Neural progenitor cell (in vitro differentiated cells): ENCODE results near the gene ERMP1. TPM values are rescaled to one million over a fixed set of nuclear protein-coding genes. Genes with fewer than 3 reads are reported as not detected.

Experiments used
- DNase-seq: peaks from one replicate; pipeline ENCODE4 v3.0.0-alpha.2; 2016; ENCODE audit warnings: low spot score
- H2AFZ ChIP-seq: fragments of 200-600 bp; sonication (generic); replicated peaks from 2 replicates; pipeline ENCODE4 v1.6.1; 2016; ENCODE audit warnings: antibody characterized with exemption
- H3F3A ChIP-seq: fragments of 200-600 bp; sonication (generic); 2 replicates; pipeline ENCODE4 v1.6.1; 2016; ENCODE audit warnings: antibody characterized with exemption, low read depth
- H3K27ac ChIP-seq: fragments of 200-600 bp; sonication (generic); 2 replicates; pipeline ENCODE4 v1.5.1; 2016; ENCODE audit warnings: mild to moderate bottlenecking
- H3K27me3 ChIP-seq: fragments of 200-600 bp; sonication (generic); 2 replicates; pipeline ENCODE4 v1.6.1; 2016; ENCODE audit warnings: mild to moderate bottlenecking, moderate library complexity
- H3K36me3 ChIP-seq: fragments of 200-600 bp; sonication (generic); 2 replicates; pipeline ENCODE4 v1.5.1; 2016
- H3K4me1 ChIP-seq: fragments of 200-600 bp; sonication (generic); 2 replicates; pipeline ENCODE4 v1.6.1; 2016; ENCODE audit warnings: mixed run types
- H3K4me2 ChIP-seq: fragments of 200-600 bp; sonication (generic); 2 replicates; pipeline ENCODE4 v1.6.1; 2016
- H3K4me3 ChIP-seq: fragments of 200-600 bp; sonication (generic); 2 replicates; pipeline ENCODE4 v1.5.1; 2016
- H3K79me2 ChIP-seq: fragments of 200-600 bp; sonication (generic); 2 replicates; pipeline ENCODE4 v1.6.1; 2016; ENCODE audit warnings: low read depth
- H3K9ac ChIP-seq: fragments of 200-600 bp; sonication (generic); 2 replicates; pipeline ENCODE4 v1.6.1; 2016
- H3K9me3 ChIP-seq: fragments of 200-600 bp; sonication (generic); 2 replicates; pipeline ENCODE4 v1.5.1; 2016; ENCODE audit warnings: low read depth
- H4K20me1 ChIP-seq: fragments of 200-600 bp; sonication (generic); 2 replicates; pipeline ENCODE4 v1.6.1; 2016; ENCODE audit warnings: low read depth
- H3K27ac Mint-ChIP-seq: 3 replicates; pipeline ENCODE4 v1.8.0; 2021; ENCODE audit warnings: mixed read lengths
- H3K27me3 Mint-ChIP-seq: 2 replicates; pipeline ENCODE4 v1.8.0; 2022; ENCODE audit warnings: low read depth, mild to moderate bottlenecking, inconsistent platforms, moderate library complexity, mixed read lengths; ENCODE audit not compliant: insufficient read depth
- H3K36me3 Mint-ChIP-seq: 3 replicates; pipeline ENCODE4 v1.8.0; 2021; ENCODE audit warnings: mixed read lengths
- H3K4me1 Mint-ChIP-seq: 3 replicates; pipeline ENCODE4 v1.8.0; 2021; ENCODE audit warnings: mixed read lengths
- H3K4me3 Mint-ChIP-seq: 3 replicates; pipeline ENCODE4 v1.8.0; 2021; ENCODE audit warnings: mild to moderate bottlenecking, moderate library complexity, mixed read lengths
- H3K9me3 Mint-ChIP-seq: 3 replicates; pipeline ENCODE4 v1.8.0; 2020; ENCODE audit warnings: mixed read lengths
- EZH2 ChIP-seq: fragments of 200-600 bp; sonication (generic); IDR thresholded peaks from 2 replicates; pipeline ENCODE4 v1.6.1; 2017; ENCODE audit warnings: antibody characterized with exemption, mild to moderate bottlenecking, moderate library complexity
- EZH2phosphoT487 ChIP-seq: fragments of 200-600 bp; sonication (generic); IDR thresholded peaks from 2 replicates; pipeline ENCODE4 v1.6.1; 2017; ENCODE audit warnings: antibody characterized with exemption
- total RNA-seq: library from RNA; depleted of rRNA; stranded (reverse); fragments of >200 nt; gene quantifications from 2 replicates; pipeline ENCODE4 v1.2.3, GENCODE V29; 2015; ENCODE audit warnings: low replicate concordance
- TF ChIP-seq, protein P1 (sequence below): fragments of 200-600 bp; sonication (generic); IDR thresholded peaks from 2 replicates; pipeline ENCODE4 v1.5.1; 2017; ENCODE audit warnings: antibody characterized with exemption, mild to moderate bottlenecking

ERMP1 gene
- total RNA-seq, 1 donor from 2014 or later = 25.5 TPM

DNA sequence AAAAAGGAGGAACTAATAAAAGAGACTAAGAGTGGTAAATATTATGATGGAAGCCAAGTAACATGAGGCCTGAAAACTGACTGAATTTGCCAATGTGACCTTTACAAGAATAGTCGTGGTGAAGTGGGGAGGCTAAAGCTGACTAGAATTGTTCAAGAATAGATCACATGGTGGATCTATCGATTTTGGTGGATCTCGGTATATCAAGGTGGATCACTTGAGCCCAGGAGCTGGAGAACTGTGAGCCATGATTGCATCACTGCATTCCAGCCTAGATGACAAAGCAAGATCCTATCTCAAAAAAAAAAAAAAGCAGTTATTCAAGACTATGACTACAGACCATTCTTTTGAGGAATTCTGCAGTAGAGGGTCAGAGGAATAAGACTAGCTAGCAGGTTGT is 15.1 kb downstream of the ERMP1 start:
- no peak for DNase-seq
- no peak for TF ChIP-seq EZH2
- no peak for TF ChIP-seq EZH2phosphoT487
- TF ChIP-seq, protein P1, sequence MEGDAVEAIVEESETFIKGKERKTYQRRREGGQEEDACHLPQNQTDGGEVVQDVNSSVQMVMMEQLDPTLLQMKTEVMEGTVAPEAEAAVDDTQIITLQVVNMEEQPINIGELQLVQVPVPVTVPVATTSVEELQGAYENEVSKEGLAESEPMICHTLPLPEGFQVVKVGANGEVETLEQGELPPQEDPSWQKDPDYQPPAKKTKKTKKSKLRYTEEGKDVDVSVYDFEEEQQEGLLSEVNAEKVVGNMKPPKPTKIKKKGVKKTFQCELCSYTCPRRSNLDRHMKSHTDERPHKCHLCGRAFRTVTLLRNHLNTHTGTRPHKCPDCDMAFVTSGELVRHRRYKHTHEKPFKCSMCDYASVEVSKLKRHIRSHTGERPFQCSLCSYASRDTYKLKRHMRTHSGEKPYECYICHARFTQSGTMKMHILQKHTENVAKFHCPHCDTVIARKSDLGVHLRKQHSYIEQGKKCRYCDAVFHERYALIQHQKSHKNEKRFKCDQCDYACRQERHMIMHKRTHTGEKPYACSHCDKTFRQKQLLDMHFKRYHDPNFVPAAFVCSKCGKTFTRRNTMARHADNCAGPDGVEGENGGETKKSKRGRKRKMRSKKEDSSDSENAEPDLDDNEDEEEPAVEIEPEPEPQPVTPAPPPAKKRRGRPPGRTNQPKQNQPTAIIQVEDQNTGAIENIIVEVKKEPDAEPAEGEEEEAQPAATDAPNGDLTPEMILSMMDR = no peak
- Histone ChIP-seq H3K4me3 (no peak overlapping the region), H3F3A (no peaks in the 10 kb centered on the region), H3K9ac (no peak overlapping the region), H3K36me3 (no peaks in the 10 kb centered on the region), H3K9me3 (no peaks in the 10 kb centered on the region), H3K79me2 (no peaks in the 10 kb centered on the region), H2AFZ (no peak overlapping the region), H3K27ac (no peak overlapping the region), H3K27me3 (no peaks in the 10 kb centered on the region), H3K4me2 (no peak overlapping the region), H3K4me1 (no peaks in the 10 kb centered on the region), H4K20me1 (no peaks in the 10 kb centered on the region)
- no peak overlapping the region for H3K27ac Mint-ChIP-seq
- no peaks in the 10 kb centered on the region for H3K4me1 Mint-ChIP-seq
- no peaks in the 10 kb centered on the region for H3K27me3 Mint-ChIP-seq
- H3K9me3 Mint-ChIP-seq = no peaks in the 10 kb centered on the region
- peaks cover 5% of the 10 kb centered on the region for H3K36me3 Mint-ChIP-seq
- no peak overlapping the region for H3K4me3 Mint-ChIP-seq

DNA sequence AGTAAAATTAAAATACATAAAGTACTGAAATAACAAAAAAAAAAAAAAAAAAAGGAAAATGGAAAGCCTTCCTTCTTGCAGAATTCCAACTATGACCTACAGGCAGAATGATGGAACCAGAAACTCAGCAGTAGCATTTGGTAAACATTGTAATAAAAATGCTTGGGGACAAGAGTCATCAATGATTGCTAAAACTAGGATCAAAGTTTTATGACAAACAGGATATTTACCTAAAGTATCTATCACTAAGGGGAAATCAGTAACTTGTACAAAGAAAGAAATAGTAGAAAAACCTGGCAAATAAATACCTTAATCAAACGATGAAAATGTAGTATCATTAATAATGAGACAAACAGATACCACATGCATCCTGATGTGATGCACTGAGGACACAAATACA is 17.5 kb downstream of the ERMP1 start:
- no peaks in the 10 kb centered on the region for H3K27me3 ChIP-seq
- no peaks in the 10 kb centered on the region for H3F3A ChIP-seq
- H4K20me1 ChIP-seq = no peaks in the 10 kb centered on the region
- no peaks in the 10 kb centered on the region for H3K4me1 Mint-ChIP-seq
- no peak overlapping the region for H3K4me3 ChIP-seq
- no peak overlapping the region for H3K4me3 Mint-ChIP-seq
- H3K27ac Mint-ChIP-seq = no peak overlapping the region
- no peak overlapping the region for H3K27ac ChIP-seq
- no peak overlapping the region for H3K4me2 ChIP-seq
- H3K9me3 Mint-ChIP-seq = no peaks in the 10 kb centered on the region
- peaks cover 5% of the 10 kb centered on the region for H3K36me3 Mint-ChIP-seq
- no peak overlapping the region for H2AFZ ChIP-seq
- H3K9ac ChIP-seq = no peak overlapping the region
- H3K27me3 Mint-ChIP-seq = no peaks in the 10 kb centered on the region
- TF ChIP-seq EZH2phosphoT487 (no peak), EZH2 (no peak)
- TF ChIP-seq, protein P1 = no peak
- no peaks in the 10 kb centered on the region for H3K4me1 ChIP-seq
- H3K36me3 ChIP-seq = peaks cover 6% of the 10 kb centered on the region
- H3K9me3 ChIP-seq = no peaks in the 10 kb centered on the region
- no peak for DNase-seq
- H3K79me2 ChIP-seq = no peaks in the 10 kb centered on the region

DNA sequence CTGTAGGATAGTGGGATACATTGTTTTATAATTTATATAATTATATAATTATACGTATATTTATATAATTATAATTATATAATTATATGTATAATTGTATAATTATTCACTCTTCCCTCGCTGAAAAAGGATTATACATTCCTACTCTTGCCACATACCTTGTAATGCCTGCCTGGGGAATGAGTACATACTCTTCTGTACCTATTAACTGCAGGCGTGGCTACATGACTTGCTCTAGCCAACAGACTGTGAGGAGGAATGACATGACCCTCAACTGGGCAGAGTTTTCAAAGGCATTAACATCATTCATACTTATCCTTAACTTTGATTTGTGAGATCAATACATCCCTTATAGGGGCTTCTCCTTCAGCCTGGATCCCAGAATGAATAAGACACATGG is 19.1 kb downstream of the ERMP1 start:
- TF ChIP-seq, protein P1 = no peak
- TF ChIP-seq EZH2 = no peak
- TF ChIP-seq EZH2phosphoT487 = no peak
- Histone ChIP-seq H2AFZ (no peak overlapping the region), H3K9me3 (no peaks in the 10 kb centered on the region), H3K9ac (no peak overlapping the region), H3K79me2 (no peaks in the 10 kb centered on the region), H3F3A (no peaks in the 10 kb centered on the region), H3K4me3 (no peak overlapping the region), H3K27ac (no peak overlapping the region), H3K4me2 (no peak overlapping the region), H3K36me3 (peaks cover 6% of the 10 kb centered on the region), H4K20me1 (no peaks in the 10 kb centered on the region), H3K27me3 (no peaks in the 10 kb centered on the region), H3K4me1 (no peaks in the 10 kb centered on the region)
- H3K4me3 Mint-ChIP-seq = no peak overlapping the region
- no peaks in the 10 kb centered on the region for H3K4me1 Mint-ChIP-seq
- no peak for DNase-seq
- H3K27me3 Mint-ChIP-seq = no peaks in the 10 kb centered on the region
- H3K27ac Mint-ChIP-seq = no peak overlapping the region
- H3K9me3 Mint-ChIP-seq = no peaks in the 10 kb centered on the region
- H3K36me3 Mint-ChIP-seq = peaks cover 5% of the 10 kb centered on the region
